ENCODE data around the gene ZCCHC10.

DNA sequence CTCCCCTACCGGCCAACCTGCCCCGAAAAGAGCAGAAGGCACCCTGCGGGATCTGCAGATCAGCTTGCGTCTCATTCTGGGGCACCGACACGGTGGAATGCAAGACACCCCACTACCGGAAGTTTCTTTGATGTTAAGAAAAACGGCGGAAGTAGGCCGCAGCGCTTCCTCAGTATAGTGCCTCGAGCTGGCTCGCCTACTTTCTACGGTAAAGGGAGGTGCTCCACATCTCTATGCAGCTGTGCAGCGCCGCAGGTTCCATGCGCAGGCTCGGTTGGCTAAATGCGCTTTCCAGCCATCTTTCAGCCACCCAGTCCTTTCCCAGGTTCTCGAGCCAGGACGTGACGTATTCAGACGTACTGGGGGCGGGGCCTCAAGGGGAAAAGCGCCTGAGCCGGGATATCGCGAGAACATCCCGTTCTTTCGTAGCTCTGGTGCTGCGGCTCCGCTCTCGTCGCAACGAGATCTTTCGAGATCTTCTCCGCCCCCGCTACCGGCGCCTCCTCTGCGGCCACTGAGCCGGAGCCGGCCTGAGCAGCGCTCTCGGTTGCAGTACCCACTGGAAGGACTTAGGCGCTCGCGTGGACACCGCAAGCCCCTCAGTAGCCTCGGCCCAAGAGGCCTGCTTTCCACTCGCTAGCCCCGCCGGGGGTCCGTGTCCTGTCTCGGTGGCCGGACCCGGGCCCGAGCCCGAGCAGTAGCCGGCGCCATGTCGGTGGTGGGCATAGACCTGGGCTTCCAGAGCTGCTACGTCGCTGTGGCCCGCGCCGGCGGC lies 25.4 kb upstream of the ZCCHC10 start, which contains the start of gene HSPA4:
- TF ChIP-seq, protein P1, sequence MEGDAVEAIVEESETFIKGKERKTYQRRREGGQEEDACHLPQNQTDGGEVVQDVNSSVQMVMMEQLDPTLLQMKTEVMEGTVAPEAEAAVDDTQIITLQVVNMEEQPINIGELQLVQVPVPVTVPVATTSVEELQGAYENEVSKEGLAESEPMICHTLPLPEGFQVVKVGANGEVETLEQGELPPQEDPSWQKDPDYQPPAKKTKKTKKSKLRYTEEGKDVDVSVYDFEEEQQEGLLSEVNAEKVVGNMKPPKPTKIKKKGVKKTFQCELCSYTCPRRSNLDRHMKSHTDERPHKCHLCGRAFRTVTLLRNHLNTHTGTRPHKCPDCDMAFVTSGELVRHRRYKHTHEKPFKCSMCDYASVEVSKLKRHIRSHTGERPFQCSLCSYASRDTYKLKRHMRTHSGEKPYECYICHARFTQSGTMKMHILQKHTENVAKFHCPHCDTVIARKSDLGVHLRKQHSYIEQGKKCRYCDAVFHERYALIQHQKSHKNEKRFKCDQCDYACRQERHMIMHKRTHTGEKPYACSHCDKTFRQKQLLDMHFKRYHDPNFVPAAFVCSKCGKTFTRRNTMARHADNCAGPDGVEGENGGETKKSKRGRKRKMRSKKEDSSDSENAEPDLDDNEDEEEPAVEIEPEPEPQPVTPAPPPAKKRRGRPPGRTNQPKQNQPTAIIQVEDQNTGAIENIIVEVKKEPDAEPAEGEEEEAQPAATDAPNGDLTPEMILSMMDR (IDR thresholded peaks at IDR 0.05): no peak
- TF ChIP-seq POLR2A (IDR thresholded peaks at IDR 0.05) (peak; percentile 52 to 91), POLR2AphosphoS5 (IDR thresholded peaks at IDR 0.05) (peak; percentile 56 to 80 (median 68))
